Activated naive CD8-positive, alpha-beta T cell treated with anti-CD3 and anti-CD28 coated beads, Interleukin-2, amount 50 U/mL, for 16 hours (primary cell): ENCODE measurements around the gene E2F8.

ENCODE experiments used
- DNase-seq: peaks from one replicate; pipeline ENCODE4 v3.0.0-alpha.2; 2020; ENCODE audit warnings: low read depth, low spot score

E2F8 gene

DNA sequence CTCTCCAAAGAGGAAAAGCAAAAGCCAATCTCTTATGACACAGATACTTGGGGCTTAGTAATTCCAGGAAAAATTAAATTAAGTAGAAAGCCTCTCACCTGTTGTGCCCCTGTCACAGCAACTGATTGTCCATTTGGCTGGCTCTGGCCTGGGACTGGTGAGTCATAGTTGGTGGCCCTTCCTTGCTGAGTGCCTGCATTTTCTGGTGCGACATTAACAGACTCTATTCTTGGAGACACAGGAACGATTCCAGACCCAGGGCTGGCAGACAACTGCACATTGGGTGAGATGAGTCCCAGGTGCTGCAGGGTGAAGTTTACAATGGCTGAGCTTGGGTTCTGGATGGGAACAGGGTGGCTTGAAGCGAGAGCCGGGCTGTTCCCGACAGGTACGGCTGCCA, 15.6 kb downstream of the E2F8 start:
- no peak for DNase-seq

DNA sequence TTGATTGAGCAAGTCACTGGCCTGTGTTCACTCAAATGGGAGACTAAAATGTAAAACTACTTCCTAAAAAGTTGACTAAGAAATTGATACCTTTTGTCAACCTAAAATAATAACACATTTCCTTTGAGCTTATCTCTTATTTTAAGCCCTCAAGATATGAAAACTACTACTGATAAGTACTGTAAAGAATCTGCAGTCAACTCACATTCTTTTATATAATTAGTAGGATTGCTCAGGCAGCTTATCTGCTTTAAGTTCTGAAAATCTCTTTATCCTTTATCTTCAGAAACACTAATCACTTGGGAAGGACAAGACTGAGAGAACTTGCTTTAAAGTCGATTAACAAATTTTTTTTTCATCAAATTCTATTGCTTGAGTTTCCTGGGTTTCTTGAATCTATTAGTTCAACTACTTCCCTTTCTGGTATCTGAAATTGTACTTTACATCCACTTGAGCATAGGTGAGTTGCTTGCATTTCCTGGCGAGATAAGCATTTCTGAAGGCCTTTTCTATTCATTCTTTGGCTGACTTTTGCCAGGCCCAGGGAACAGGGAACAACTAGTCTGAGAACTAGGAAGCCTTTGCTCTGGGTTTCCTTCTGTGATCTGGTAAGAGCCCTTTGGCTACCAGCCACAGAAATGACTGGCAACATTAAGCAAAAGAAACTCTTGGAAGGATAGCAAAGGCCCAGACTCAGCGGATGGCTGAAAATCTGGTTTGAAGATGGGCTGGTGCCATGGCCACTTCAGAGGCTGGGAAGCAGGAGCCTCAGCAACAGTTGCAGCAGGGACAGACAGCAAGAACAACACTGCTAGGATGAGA, 19.6 kb downstream of the E2F8 start:
- no peak for DNase-seq

- DNase-seq: no peak
Observed at GRCh38 chr11:19218786-19219460, 21.8 kb downstream of the E2F8 start.

- no peak for DNase-seq
Observed at GRCh38 chr11:19218216-19218615, 22.5 kb downstream of the E2F8 start.

GRCh38 chr11:19216709-19217374, 23.9 kb downstream of the E2F8 start:
- no peak for DNase-seq

DNA sequence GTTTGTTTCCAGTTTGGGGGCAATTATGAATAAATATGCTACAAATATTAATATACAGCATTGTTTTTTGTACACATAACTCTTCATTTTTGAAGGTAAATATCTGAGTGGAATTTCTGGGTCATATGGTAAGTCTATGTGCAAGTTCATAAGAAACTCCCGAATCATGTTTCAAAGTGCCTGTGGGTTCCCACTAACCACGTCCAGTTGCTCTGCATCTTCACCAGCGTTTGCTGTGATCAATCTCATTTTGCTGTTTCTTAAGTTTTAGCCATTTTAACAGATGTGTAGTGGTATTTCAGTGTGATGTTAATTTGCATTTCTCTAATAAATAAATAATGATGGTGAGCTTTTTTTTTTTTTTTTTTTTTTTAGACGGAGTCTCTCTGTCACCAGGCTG, 24.7 kb downstream of the E2F8 start:
- DNase-seq: no peak

DNA sequence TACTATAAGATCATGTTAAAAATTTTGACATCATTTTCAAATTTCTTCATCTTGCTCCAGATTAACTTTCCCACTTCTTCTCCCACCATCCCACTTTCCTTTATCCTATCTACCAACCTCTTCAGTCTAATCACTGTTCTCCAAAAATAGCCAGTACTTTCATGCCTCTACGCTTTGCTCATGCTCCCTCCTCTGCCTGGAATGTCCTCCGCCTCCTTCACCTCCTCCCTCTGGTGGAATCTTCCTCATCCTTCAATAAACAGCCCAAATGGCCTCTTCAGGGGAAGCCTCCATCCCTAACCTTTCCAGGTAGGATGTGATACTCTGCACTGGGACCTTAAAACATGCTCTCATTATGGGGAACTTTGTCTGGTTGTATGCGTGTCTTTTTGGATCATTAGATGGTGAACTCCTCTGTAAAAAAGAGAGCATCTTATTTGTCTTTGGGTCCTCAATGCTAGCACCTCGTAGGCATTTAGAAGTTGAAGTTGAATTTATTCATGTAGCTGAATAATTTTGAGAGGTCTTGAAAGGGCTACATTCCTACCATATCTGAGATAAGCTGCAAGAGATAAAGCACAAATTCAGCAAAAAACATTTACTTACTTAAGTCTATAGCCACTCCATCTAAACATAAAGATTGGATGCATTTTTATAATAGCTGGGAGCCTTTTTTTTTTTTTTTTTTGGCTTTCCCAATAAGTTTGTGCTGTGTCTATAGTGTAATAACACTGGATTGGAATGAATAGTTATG, 31.0 kb downstream of the E2F8 start:
- no peak for DNase-seq

DNA sequence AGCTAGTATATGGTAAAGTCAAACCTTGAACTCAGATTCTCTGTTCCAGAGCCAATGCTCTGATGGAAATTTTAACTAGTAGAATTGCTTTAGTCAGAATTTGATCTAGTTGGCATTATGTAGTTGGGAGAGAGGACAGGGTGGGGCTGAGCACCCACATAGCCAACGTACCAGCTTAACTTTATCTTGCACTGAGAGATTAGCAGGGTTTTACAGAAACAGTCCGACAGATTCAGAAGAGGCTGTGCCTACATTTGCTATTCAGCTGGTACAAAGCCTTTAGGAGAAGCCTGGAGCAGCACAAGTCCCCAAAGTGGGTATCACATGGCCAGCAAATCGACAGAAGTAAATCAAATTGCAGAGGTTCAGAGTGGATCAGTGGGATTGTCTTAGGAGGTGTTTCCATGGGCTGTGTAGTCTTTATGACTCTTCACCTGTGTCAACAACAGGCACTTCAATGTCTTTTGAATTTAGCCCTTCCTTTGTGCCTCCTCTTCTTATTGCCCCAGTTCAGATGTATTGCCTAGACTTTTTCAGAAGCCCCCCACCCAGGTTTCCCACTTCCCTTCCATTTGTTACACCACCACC, 31.7 kb downstream of the E2F8 start:
- no peak for DNase-seq

DNA sequence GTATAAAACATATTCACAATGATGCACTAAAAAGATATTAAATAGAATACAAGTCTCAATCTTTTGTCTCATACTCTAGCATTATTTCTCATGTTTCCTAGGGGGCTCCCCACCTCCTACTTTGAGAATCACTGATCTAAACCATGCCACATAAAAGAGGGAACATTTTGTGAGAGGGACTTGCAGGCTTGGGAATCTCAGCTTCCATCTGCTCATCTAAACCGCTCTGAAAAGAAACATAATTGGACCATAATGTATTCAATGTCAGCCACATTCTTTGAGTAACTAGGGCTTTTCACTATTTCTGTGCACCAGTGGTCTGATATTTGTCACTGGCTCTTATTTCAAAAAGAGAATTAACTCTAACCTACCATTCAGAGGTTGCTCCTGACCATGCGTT, 32.6 kb downstream of the E2F8 start:
- DNase-seq: no peak

DNA sequence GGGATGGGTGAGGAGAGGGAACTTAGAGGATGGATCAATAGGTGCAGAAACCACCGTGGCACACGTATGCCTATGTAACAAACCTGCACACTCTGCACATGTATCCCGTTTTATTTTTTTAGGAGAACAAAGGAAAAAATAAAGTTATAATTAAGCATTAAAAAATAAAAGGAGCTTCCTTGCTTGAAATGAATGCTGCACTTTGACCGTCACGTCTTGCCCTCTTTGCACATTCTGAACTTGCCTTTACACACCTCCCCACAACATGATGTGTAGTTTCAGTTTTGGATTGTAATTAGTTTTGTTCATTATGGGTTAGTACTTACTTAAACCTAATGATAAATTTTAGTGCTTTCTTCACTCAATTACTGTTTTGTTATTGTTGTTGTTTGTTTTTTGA, 35.9 kb downstream of the E2F8 start:
- no peak for DNase-seq

DNA sequence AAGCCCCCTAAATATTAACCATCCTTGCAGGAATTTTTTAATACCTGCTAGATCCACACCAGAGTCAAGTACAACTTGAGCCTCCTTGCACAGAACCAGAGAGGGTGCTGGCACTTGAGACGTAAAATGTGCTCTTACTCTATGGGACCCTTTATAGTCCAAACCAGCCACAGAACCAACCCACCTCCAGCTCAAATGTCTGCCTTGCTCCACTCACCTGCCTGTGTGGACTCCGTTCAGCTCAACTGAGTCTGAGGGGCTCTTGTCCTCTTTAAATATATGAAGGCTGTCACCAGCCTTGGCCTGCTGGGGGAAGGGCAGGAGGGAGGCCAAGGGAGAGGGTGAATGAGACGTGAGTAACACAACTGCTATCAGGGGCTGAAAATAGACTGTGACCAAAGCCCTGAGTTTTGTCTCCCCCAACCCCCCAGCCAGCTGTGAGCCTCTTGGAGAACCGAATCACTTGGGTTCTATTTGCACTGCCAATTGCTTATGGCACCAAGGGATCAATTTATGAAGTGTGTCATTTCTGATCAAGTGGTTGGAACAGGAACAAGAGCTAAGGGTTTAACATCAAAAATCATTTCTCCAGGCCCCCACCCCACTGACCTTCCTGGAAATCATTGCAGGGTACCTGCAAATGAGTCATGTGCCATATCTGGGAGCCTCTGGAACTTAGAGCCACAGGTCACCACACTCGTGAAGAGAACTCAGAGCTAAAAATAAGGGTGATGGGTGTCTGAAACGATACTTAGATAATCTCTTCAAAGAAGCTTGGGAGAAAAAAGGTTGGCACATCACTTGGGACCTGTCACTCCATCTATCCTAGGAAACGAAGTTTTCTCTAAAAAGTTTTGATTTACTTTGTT, 38.8 kb downstream of the E2F8 start, which contains the start of gene CSRP3:
Gene CSRP3, minus strand, starts transcription at position 247 of the 869 bp plus-strand sequence. CDS start 9,535 bp downstream, outside the sequence.
- DNase-seq: no peak

- no peak for DNase-seq
Observed at GRCh38 chr11:19200410-19201201, 40.1 kb downstream of the E2F8 start.

DNA sequence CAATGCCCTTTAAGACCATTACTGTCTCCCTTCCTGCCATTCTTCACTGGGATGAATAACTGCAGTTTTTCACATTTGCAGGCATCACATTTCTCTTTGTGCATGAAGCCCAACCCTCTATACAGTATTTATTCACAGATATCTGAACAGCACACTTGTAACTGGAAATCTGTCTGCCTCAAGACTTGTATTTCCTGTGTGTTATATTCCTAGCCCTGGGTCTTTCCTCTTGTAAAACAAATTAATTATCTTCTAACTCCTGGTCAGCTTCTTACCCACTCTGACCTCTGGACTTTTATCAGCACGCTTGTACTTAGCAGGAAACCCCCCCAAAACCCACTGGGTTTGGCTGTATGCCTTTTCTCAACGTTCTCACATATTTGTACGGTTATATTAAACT, 41.0 kb downstream of the E2F8 start:
- DNase-seq: no peak

DNA sequence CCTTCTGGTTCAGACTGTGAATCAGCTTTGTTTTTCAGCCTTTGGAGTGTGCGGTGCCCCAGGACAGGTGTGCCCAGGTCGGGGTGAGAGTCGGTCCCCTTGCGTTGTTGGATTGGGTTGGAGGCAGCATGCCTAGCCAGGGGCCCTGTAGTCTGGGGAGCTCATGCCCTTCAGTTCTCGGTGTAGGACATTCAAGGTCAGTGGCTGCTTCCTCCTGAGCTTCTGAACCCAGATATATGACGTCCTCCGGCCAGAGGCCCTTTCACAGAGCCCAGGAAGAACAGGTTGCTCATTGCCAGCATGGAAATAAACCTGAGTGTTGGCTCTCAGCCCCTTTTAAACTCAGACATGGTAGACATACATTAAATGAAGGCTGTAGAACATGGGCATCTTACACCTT, 41.7 kb downstream of the E2F8 start:
- no peak for DNase-seq

- no peak for DNase-seq
Observed at GRCh38 chr11:19196432-19196831, 44.3 kb downstream of the E2F8 start.

- no peak for DNase-seq
Observed at GRCh38 chr11:19194620-19195308, 46.0 kb downstream of the E2F8 start.

- no peak for DNase-seq
Observed at GRCh38 chr11:19193916-19194315, 46.8 kb downstream of the E2F8 start.

- DNase-seq: no peak
Observed at GRCh38 chr11:19191530-19192169, 49.1 kb downstream of the E2F8 start.

DNA sequence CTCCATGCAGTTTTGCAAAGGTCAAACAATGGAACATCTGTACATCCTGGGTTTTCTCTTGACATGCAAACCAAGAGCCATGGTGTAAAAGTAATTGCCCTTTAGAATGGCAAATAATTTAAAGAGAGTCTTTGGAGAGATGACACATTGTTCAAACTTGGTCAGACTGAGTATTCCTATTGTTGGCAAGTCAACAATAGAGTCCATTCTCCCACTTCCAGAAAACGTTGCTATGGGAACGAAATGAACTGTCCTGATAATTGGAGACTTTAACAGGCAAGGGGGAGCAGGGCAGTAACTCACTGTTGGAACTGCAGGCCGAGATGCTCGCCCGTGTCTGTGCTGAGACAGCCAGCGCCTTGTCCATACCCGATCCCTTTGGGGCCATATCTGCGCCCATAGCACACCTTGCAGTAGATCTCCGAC, 52.9 kb downstream of the E2F8 start:
- no peak for DNase-seq
